ENCODE results near the gene TBC1D16. TPM values are rescaled to one million over a fixed set of nuclear protein-coding genes. Genes with fewer than 3 reads are reported as not detected.

The TBC1D16 gene
- polyA plus RNA-seq, 1 experiment: 9.0 TPM

GRCh38 chr17:79914813-79915740 is 120.6 kb downstream of the TBC1D16 start:
- CTCF ChIA-PET: interaction anchor here (1.0 to 3.1 kb wide), 4 partner anchors 74 to 169 kb away, joined by 3 to 19 read pairs (median 6); no protein-coding TSS in a partner anchor
- TF ChIP-seq CTCF (IDR thresholded peaks at IDR 0.05; ENCODE audit: insufficient read depth, low read depth, low read length): no peak
- DNase-seq (ENCODE audit: low read depth): no peak
- peaks cover 4% of the 10 kb centered on the region; the same call in 1 of the 2 replicates for H3K27me3 ChIP-seq (ENCODE audit: control insufficient read depth, insufficient read depth, low read length)
- POLR2A ChIA-PET: no interaction called here
- no peak overlapping the region for H3K4me3 ChIP-seq (ENCODE audit: low read depth, low read length)
- H3K36me3 ChIP-seq (ENCODE audit: control insufficient read depth, insufficient read depth, low read length): no peaks in the 10 kb centered on the region

- no peak overlapping the region for H3K4me3 ChIP-seq (ENCODE audit: low read depth, low read length)
- TF ChIP-seq CTCF (IDR thresholded peaks at IDR 0.05; ENCODE audit: insufficient read depth, low read depth, low read length): no peak
- no peak for DNase-seq (ENCODE audit: low read depth)
- POLR2A ChIA-PET: no interaction called here
- peaks cover 3% of the 10 kb centered on the region; the same call in 1 of the 2 replicates for H3K27me3 ChIP-seq (ENCODE audit: control insufficient read depth, insufficient read depth, low read length)
- no peaks in the 10 kb centered on the region for H3K36me3 ChIP-seq (ENCODE audit: control insufficient read depth, insufficient read depth, low read length)
- CTCF ChIA-PET: interaction anchor here (1.0 to 3.1 kb wide), 3 partner anchors 10 to 125 kb away, joined by 3 to 19 read pairs (median 3); no protein-coding TSS in a partner anchor
Observed at GRCh38 chr17:79913896-79914812, 121.5 kb downstream of the TBC1D16 start.

- Histone ChIP-seq H3K36me3 (ENCODE audit: control insufficient read depth, insufficient read depth, low read length) (no peaks in the 10 kb centered on the region), H3K4me3 (ENCODE audit: low read depth, low read length) (no peak overlapping the region), H3K27me3 (ENCODE audit: control insufficient read depth, insufficient read depth, low read length) (peaks cover 3% of the 10 kb centered on the region; the same call in 1 of the 2 replicates)
- CTCF ChIA-PET: interaction anchor here (1.0 kb wide), 1 partner anchor 10 kb away, joined by 3 read pairs; no protein-coding TSS in a partner anchor
- POLR2A ChIA-PET: no interaction called here
- no peak for TF ChIP-seq CTCF (IDR thresholded peaks at IDR 0.05; ENCODE audit: insufficient read depth, low read depth, low read length)
- no peak for DNase-seq (ENCODE audit: low read depth)
Observed at GRCh38 chr17:79913451-79913850, 122.2 kb downstream of the TBC1D16 start.

- POLR2A ChIA-PET: no interaction called here
- Histone ChIP-seq H3K27me3 (ENCODE audit: control insufficient read depth, insufficient read depth, low read length) (peaks cover 3% of the 10 kb centered on the region; the same call in 1 of the 2 replicates), H3K36me3 (ENCODE audit: control insufficient read depth, insufficient read depth, low read length) (no peaks in the 10 kb centered on the region), H3K4me3 (ENCODE audit: low read depth, low read length) (no peak overlapping the region)
- CTCF ChIA-PET: no interaction called here
- no peak for DNase-seq (ENCODE audit: low read depth)
- TF ChIP-seq CTCF (IDR thresholded peaks at IDR 0.05; ENCODE audit: insufficient read depth, low read depth, low read length): no peak
Observed at GRCh38 chr17:79912552-79913330, 122.9 kb downstream of the TBC1D16 start.
